Endothelial cell of umbilical vein (primary cell): ENCODE results near the gene C1QL4. TPM values are rescaled to one million over a fixed set of nuclear protein-coding genes. Genes with fewer than 3 reads are reported as not detected.

Experiments
- BruUV-seq: library from RNA; stranded (reverse); fragments of 400-500 nt; replicated peaks from 2 replicates; lab custom pipeline; 2021; lab: Mats Ljungman, UMichigan
- CTCF ChIA-PET: fragments of 300-600, 350-600 bp; sonication (Branson Sonifier 250); formaldehyde crosslinking; loops from one replicate; lab custom pipeline; 2021; ENCODE audit warnings: antibody characterized with exemption, inconsistent platforms; lab: Charles Lee
- POLR2A ChIA-PET: fragments of 300-600, 350-600 bp; sonication (Branson Sonifier 250); formaldehyde crosslinking; loops from one replicate; lab custom pipeline; 2021; ENCODE audit warnings: antibody characterized with exemption, inconsistent platforms; lab: Charles Lee
- DNase-seq: peaks from one replicate; pipeline ENCODE4 v3.0.0-alpha.2; 2011; ENCODE audit warnings: low read depth, low spot score
- FAIRE-seq: peaks from 2 replicates; lab custom pipeline; 2011; peaks lifted over from hg19 to GRCh38; lab: Jason Lieb, UNC
- H2AFZ ChIP-seq: 2 replicates; pipeline ENCODE4 v1.6.0; 2012; ENCODE audit warnings: low read depth, low read length, control low read depth, inconsistent platforms
- H3K27ac ChIP-seq: 2 replicates; pipeline ENCODE4 v1.5.1; 2011; ENCODE audit warnings: low read depth, mild to moderate bottlenecking, control low read depth, low read length, moderate library complexity; ENCODE audit not compliant: insufficient read depth
- H3K27me3 ChIP-seq, 2 experiments: 2 replicates each; pipeline versions ENCODE4 v1.6.0 to v1.6.1; 2011; ENCODE audit warnings: low read length in 2 of 2, mixed read lengths in 1 of 2; ENCODE audit not compliant: control insufficient read depth in 2 of 2, insufficient read depth in 2 of 2
- H3K36me3 ChIP-seq, 2 experiments: 2 replicates in 1 of 2; 3 replicates in 1 of 2; pipeline ENCODE4 v1.5.1; 2011; ENCODE audit warnings: low read length in 2 of 2, mild to moderate bottlenecking in 1 of 2, moderate library complexity in 1 of 2; ENCODE audit not compliant: control insufficient read depth in 2 of 2, insufficient read depth in 2 of 2; ENCODE audit errors: extremely low read depth in 1 of 2
- H3K4me1 ChIP-seq: 3 replicates; pipeline ENCODE4 v1.5.1; 2011; ENCODE audit warnings: mild to moderate bottlenecking, low read length; ENCODE audit not compliant: control insufficient read depth, insufficient read depth; ENCODE audit errors: extremely low read depth
- H3K4me2 ChIP-seq: 2 replicates; pipeline ENCODE4 v1.6.1; 2011; ENCODE audit warnings: low read length, control low read depth, mixed read lengths; ENCODE audit not compliant: insufficient read depth
- H3K4me3 ChIP-seq, 3 experiments: fragments of 200-600 bp in 1 of 3; sonication (generic), shearing (Covaris generic) in 1 of 3; replicated peaks in 1 of 3; 2 replicates each; pipeline ENCODE4 v1.5.1; 2011 to 2016; ENCODE audit warnings: control low read depth in 3 of 3, low read length in 3 of 3, mild to moderate bottlenecking in 2 of 3, inconsistent platforms in 1 of 3, low read depth in 1 of 3, moderate library complexity in 1 of 3; ENCODE audit not compliant: insufficient read depth in 1 of 3
- H3K79me2 ChIP-seq: 2 replicates; pipeline ENCODE4 v1.6.0; 2012; ENCODE audit warnings: low read length, inconsistent platforms; ENCODE audit not compliant: control insufficient read depth, insufficient read depth
- H3K9ac ChIP-seq: replicated peaks from 2 replicates; pipeline ENCODE3; 2011; ENCODE audit warnings: low read length, control low read depth; ENCODE audit not compliant: insufficient read depth; ENCODE audit errors: extremely low read depth
- H3K9me1 ChIP-seq: replicated peaks from 3 replicates; pipeline ENCODE4 v1.6.0; 2011; ENCODE audit warnings: mild to moderate bottlenecking, low read length; ENCODE audit not compliant: control insufficient read depth, insufficient read depth; ENCODE audit errors: extremely low read depth
- H3K9me3 ChIP-seq: replicated peaks from 2 replicates; pipeline ENCODE4 v1.5.1; 2012; ENCODE audit warnings: low read length, inconsistent platforms; ENCODE audit not compliant: control insufficient read depth, insufficient read depth
- H4K20me1 ChIP-seq: replicated peaks from 2 replicates; pipeline ENCODE3; 2011; ENCODE audit warnings: mild to moderate bottlenecking, low read length; ENCODE audit not compliant: control insufficient read depth, insufficient read depth; ENCODE audit errors: extremely low read depth
- EZH2 ChIP-seq: IDR thresholded peaks from 2 replicates; pipeline ENCODE4 v1.6.1; 2012; ENCODE audit warnings: borderline replicate concordance, low read depth, mild to moderate bottlenecking, moderate library complexity, low read length, inconsistent platforms; ENCODE audit not compliant: severe bottlenecking
- FOS ChIP-seq: IDR thresholded peaks from 2 replicates; pipeline ENCODE4 v1.6.1; 2011; ENCODE audit warnings: mild to moderate bottlenecking, low read length, moderate library complexity, borderline replicate concordance; ENCODE audit not compliant: insufficient read depth
- GATA2 ChIP-seq: IDR thresholded peaks from 2 replicates; pipeline ENCODE4 v1.7.0; 2011; ENCODE audit warnings: low read depth, mild to moderate bottlenecking, moderate library complexity, mixed read lengths, low read length; ENCODE audit not compliant: insufficient read length, insufficient read depth
- JUN ChIP-seq: IDR thresholded peaks from 2 replicates; pipeline ENCODE4 v1.6.1; 2011; ENCODE audit warnings: borderline replicate concordance, low read depth; ENCODE audit not compliant: insufficient read length, insufficient read depth
- MAX ChIP-seq: IDR thresholded peaks from 2 replicates; pipeline ENCODE4 v1.6.1; 2011; ENCODE audit not compliant: insufficient read depth, insufficient read length
- MYC ChIP-seq: IDR thresholded peaks from one replicate; pipeline ENCODE4 v1.6.1; 2011; ENCODE audit warnings: mild to moderate bottlenecking, low read depth, low read length
- POLR2A ChIP-seq: IDR thresholded peaks from 2 replicates; pipeline ENCODE4 v1.6.1; 2012; ENCODE audit warnings: low read depth, mild to moderate bottlenecking, control low read depth, low read length
- POLR2AphosphoS5 ChIP-seq: IDR thresholded peaks from 2 replicates; pipeline ENCODE4 v1.6.1; 2012; ENCODE audit warnings: low read depth, mild to moderate bottlenecking, control low read depth, low read length, moderate library complexity; ENCODE audit not compliant: insufficient read depth
- dilution Hi-C: fragments of 300-500 bp; cut with MboI; formaldehyde crosslinking; loops from one replicate; pipeline ENCODE4 v1.15.0; 2019; ENCODE audit warnings: low sequenced_read_pairs; ENCODE audit not compliant: extremely low pct_ligation_motif_present
- intact Hi-C: fragments of 100-400 bp; cut with micrococcal nuclease; formaldehyde crosslinking; loops from one replicate; pipeline ENCODE4 v1.10.0; 2022
- polyA plus RNA-seq, 4 experiments: library from polyadenylated mRNA; depleted of rRNA in 3 of 4; stranded (reverse) in 3 of 4; unstranded in 1 of 4; fragments of >200 nt; gene quantifications; 2 replicates each; pipeline versions ENCODE4 v1.2.1 to v1.2.3, GENCODE V29; 2011 to 2012; ENCODE audit warnings: missing spikeins in 1 of 4
- total RNA-seq: library from RNA; stranded (reverse); gene quantifications from 2 replicates; pipeline ENCODE4 v1.2.3, GENCODE V29; 2021
- TF ChIP-seq, protein P1 (sequence below), 2 donors: IDR thresholded peaks; 1 replicate in 1 of 2; 2 replicates in 1 of 2; pipeline ENCODE4 v1.5.1; 2011; ENCODE audit warnings: low read length in 2 of 2, mild to moderate bottlenecking in 2 of 2, moderate library complexity in 2 of 2, control low read depth in 1 of 2, inconsistent platforms in 1 of 2, low read depth in 1 of 2; ENCODE audit not compliant: insufficient read depth in 1 of 2; ENCODE audit errors: extremely low read depth in 1 of 2

The C1QL4 gene
- total and polyA plus RNA-seq, 2 donors (not counting 3 experiments of a cell fraction or from before 2014, with no cell fraction given) = not detected

- no peaks in the 10 kb centered on the region for H3K9me1 ChIP-seq
Observed at GRCh38 chr12:49335955-49336644, 888 bp downstream of the C1QL4 start.

GRCh38 chr12:49335118-49335954, 1.7 kb downstream of the C1QL4 start:
- no peak overlapping the region for H2AFZ ChIP-seq
- DNase-seq (no peak), FAIRE-seq (no peak)
- no peaks in the 10 kb centered on the region for H3K4me1 ChIP-seq
- no peak overlapping the region for H3K4me3 ChIP-seq
- dilution Hi-C loops (no loop called here), intact Hi-C loops (no loop called here)
- H3K9me1 ChIP-seq = no peaks in the 10 kb centered on the region
- no peak overlapping the region for H3K9ac ChIP-seq
- no peaks in the 10 kb centered on the region for H4K20me1 ChIP-seq
- no peak overlapping the region for H3K27ac ChIP-seq
- no peak overlapping the region for H3K4me2 ChIP-seq
- ChIA-PET POLR2A (no interaction called here), CTCF (interaction anchor here (1.2 to 9.0 kb wide), 4 partner anchors 14 to 245 kb away, joined by 5 to 280 read pairs (median 26); partner anchors contain the start of gene DNAJC22)
- H3K36me3 ChIP-seq = no peaks in the 10 kb centered on the region
- no peaks in the 10 kb centered on the region for H3K9me3 ChIP-seq
- TF ChIP-seq MYC (no peak), GATA2 (no peak), POLR2A (no peak), FOS (no peak), POLR2AphosphoS5 (no peak), EZH2 (no peak), MAX (no peak), JUN (no peak)
- TF ChIP-seq, protein P1, sequence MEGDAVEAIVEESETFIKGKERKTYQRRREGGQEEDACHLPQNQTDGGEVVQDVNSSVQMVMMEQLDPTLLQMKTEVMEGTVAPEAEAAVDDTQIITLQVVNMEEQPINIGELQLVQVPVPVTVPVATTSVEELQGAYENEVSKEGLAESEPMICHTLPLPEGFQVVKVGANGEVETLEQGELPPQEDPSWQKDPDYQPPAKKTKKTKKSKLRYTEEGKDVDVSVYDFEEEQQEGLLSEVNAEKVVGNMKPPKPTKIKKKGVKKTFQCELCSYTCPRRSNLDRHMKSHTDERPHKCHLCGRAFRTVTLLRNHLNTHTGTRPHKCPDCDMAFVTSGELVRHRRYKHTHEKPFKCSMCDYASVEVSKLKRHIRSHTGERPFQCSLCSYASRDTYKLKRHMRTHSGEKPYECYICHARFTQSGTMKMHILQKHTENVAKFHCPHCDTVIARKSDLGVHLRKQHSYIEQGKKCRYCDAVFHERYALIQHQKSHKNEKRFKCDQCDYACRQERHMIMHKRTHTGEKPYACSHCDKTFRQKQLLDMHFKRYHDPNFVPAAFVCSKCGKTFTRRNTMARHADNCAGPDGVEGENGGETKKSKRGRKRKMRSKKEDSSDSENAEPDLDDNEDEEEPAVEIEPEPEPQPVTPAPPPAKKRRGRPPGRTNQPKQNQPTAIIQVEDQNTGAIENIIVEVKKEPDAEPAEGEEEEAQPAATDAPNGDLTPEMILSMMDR (IDR thresholded peaks at IDR 0.05; ENCODE audit: extremely low read depth in 1 of 2, insufficient read depth in 1 of 2, low read depth in 1 of 2, low read length in 2 of 2) = no peak
- no peaks in the 10 kb centered on the region for H3K79me2 ChIP-seq
- peaks cover 46 to 54% of the 10 kb centered on the region in 2 experiments for H3K27me3 ChIP-seq
- BruUV-seq = no TSS peak

More at GRCh38 chr12:49335955-49336644, 888 bp downstream of the C1QL4 start:
- H3K27me3 ChIP-seq = peaks cover 52 to 62% of the 10 kb centered on the region in 2 experiments
- TF ChIP-seq EZH2 (peak; percentile 100), MYC (no peak)
- no peak overlapping the region for H2AFZ ChIP-seq
- H3K4me1 ChIP-seq = no peaks in the 10 kb centered on the region
- no peak overlapping the region for H3K4me2 ChIP-seq
- intact Hi-C loops (no loop called here), dilution Hi-C loops (no loop called here)
- no peak overlapping the region for H3K27ac ChIP-seq
- no TSS peak for BruUV-seq
- H3K36me3 ChIP-seq = no peaks in the 10 kb centered on the region
- no peaks in the 10 kb centered on the region for H3K79me2 ChIP-seq
- DNase-seq (no peak), FAIRE-seq (no peak)
- H3K9ac ChIP-seq = no peak overlapping the region
- no peaks in the 10 kb centered on the region for H3K9me3 ChIP-seq
- H3K4me3 ChIP-seq = no peak overlapping the region
- ChIA-PET CTCF (interaction anchor here (0.8 to 9.0 kb wide), 4 partner anchors 13 to 179 kb away, joined by 3 to 280 read pairs (median 26); partner anchors contain the start of gene DNAJC22), POLR2A (no interaction called here)
- no peaks in the 10 kb centered on the region for H4K20me1 ChIP-seq
